ENCODE measurements around the gene GSTM5. TPM values are rescaled to one million over a fixed set of nuclear protein-coding genes. Genes with fewer than 3 reads are reported as not detected.
"Not testable (repeated sequence)": the region's sequence is repeated elsewhere in the genome, so short reads cannot be mapped to it uniquely, and the experiment has no call there.

The GSTM5 gene
- total RNA-seq, 1 donor from 2014 or later = 23.3 TPM

DNA sequence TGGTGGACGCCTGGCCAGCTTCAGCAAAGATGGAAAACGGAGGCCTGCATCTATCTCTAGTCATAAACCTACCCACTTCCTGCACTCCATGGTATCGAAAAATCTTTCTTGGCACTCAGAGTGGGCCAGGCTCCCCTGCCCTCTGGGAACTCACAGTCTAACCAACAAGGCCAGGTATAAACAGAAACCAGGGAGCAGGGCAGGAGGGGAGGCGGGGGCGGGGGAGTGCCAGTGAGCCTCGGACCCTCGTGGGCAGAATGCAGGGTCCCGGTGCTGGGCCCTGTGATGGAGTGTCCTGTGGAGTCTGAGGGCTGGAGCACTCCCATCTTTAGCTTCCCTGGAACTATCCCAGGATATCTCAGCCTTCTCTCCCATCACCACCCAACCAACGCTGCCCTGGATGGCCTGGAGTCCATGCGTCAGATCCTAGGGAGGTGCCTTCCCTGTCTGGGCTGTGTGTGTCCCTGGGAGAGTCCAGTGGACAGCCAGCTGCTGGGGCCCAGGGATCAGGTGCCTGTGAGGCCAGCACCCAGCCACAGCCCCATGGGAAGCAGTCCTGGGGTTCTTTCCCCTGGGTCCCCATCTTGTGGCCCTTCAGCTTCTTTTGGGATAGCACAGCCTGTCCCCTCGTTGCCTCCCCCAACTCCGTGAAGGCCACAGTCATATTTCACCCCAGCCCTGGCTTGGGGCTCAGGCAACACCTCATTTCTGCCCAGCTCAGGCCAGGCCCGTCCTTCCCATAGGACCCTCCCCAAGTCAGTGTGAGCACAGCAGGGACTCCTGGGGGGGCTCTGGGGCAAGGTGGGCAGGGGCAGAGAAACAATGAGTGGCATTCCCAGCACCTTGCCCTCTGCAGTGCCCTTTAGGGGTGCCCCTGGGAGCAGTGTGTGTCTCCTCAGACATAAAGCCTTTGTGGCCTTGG, 52.8 kb downstream of the GSTM5 start:
- H3K9me3 ChIP-seq = no peaks in the 10 kb centered on the region
- peak; percentile 4 to 52 for DNase-seq (ENCODE audit: low spot score in 2 of 2)
- intact Hi-C loops (cut with DNase I) = no loop called here
- H3K27me3 ChIP-seq = no peaks in the 10 kb centered on the region
- peaks cover 0 to 5% of the 10 kb centered on the region in 2 donors for H3K4me1 ChIP-seq
- no peak overlapping the region for H3K4me3 ChIP-seq
- TF ChIP-seq CTCF (IDR thresholded peaks at IDR 0.05) = no peak
- H3K36me3 ChIP-seq = no peaks in the 10 kb centered on the region
- no peak overlapping the region for H3K27ac ChIP-seq

GRCh38 chr1:109765483-109765815, 53.4 kb downstream of the GSTM5 start:
- no peaks in the 10 kb centered on the region for H3K27me3 ChIP-seq
- intact Hi-C loops (cut with DNase I) = no loop called here
- H3K27ac ChIP-seq = no peak overlapping the region
- no peak for TF ChIP-seq CTCF (IDR thresholded peaks at IDR 0.05)
- peaks cover 0 to 5% of the 10 kb centered on the region in 2 donors for H3K4me1 ChIP-seq
- no peaks in the 10 kb centered on the region for H3K9me3 ChIP-seq
- H3K4me3 ChIP-seq = no peak overlapping the region
- H3K36me3 ChIP-seq = no peaks in the 10 kb centered on the region
- no peak for DNase-seq (ENCODE audit: low spot score in 2 of 2)

- Histone ChIP-seq H3K27ac (no peak overlapping the region), H3K4me1 (peaks cover 0 to 5% of the 10 kb centered on the region in 2 donors), H3K36me3 (no peaks in the 10 kb centered on the region), H3K4me3 (no peak overlapping the region), H3K9me3 (no peaks in the 10 kb centered on the region), H3K27me3 (no peaks in the 10 kb centered on the region)
- peak; percentile 7 to 54 for DNase-seq (ENCODE audit: low spot score in 2 of 2)
- intact Hi-C loops (cut with DNase I) = no loop called here
- no peak for TF ChIP-seq CTCF (IDR thresholded peaks at IDR 0.05)
These were observed 54.0 kb downstream of the GSTM5 start for GRCh38 chr1:109765896-109766615.

- DNase-seq (ENCODE audit: low spot score in 2 of 2) = peak; percentile 6 to 53
- H3K9me3 ChIP-seq; H3K36me3 ChIP-seq; intact Hi-C loops (cut with DNase I); H3K4me1 ChIP-seq; H3K4me3 ChIP-seq; H3K27me3 ChIP-seq: not testable (repeated sequence)
- peak overlapping the region in 1 of 2 donors; percentile 53 for H3K27ac ChIP-seq
These were observed 55.1 kb downstream of the GSTM5 start for GRCh38 chr1:109766991-109767636.

Other genes starting within 250 kb of the GSTM5 start
- gene SYPL2, start 245.7 kb upstream of the GSTM5 start, total RNA-seq = 8.1 TPM
- 5.9 TPM for gene ATXN7L2, start 228.3 kb upstream of the GSTM5 start, total RNA-seq
- 26.8 TPM for gene CYB561D1, start 218.2 kb upstream of the GSTM5 start, total RNA-seq
- 4.7 TPM for gene AMIGO1, start 202.5 kb upstream of the GSTM5 start, total RNA-seq
- not detected for gene GPR61, start 172.4 kb upstream of the GSTM5 start, total RNA-seq
- 2.8 TPM for gene GNAI3, start 163.6 kb upstream of the GSTM5 start, total RNA-seq
- gene GNAT2, start 92.6 kb upstream of the GSTM5 start, total RNA-seq = not detected
- gene AMPD2, start 92.4 kb upstream of the GSTM5 start, total RNA-seq = 74.2 TPM
- 27.8 TPM for gene GSTM4, start 56.2 kb upstream of the GSTM5 start, total RNA-seq
- 20.3 TPM for gene GSTM2, start 44.2 kb upstream of the GSTM5 start, total RNA-seq
- gene GSTM1, start 24.4 kb upstream of the GSTM5 start, total RNA-seq = 89.4 TPM
- 59.2 TPM for gene GSTM3, start 28.8 kb downstream of the GSTM5 start, total RNA-seq
- gene EPS8L3, start 51.7 kb downstream of the GSTM5 start, total RNA-seq = not detected
- 140 TPM for gene CSF1, start 198.6 kb downstream of the GSTM5 start, total RNA-seq

All from ascending aorta (tissue), 2 donors.